ENCODE data around the gene ATP6V1E1.
"Not testable (repeated sequence)": the region's sequence is repeated elsewhere in the genome, so short reads cannot be mapped to it uniquely, and the experiment has no call there.

Gene ATP6V1E1

GRCh38 chr22:17580441-17581031, 48.0 kb downstream of the ATP6V1E1 start:
- DNase-seq: no peak

- no peak for DNase-seq
Measured at GRCh38 chr22:17579535-17579981, 49.0 kb downstream of the ATP6V1E1 start.

GRCh38 chr22:17578136-17578754, 50.3 kb downstream of the ATP6V1E1 start:
- no peak for DNase-seq

GRCh38 chr22:17576470-17576869, 52.1 kb downstream of the ATP6V1E1 start:
- DNase-seq: no peak

GRCh38 chr22:17575681-17576080, 52.9 kb downstream of the ATP6V1E1 start:
- DNase-seq: no peak

- no peak for DNase-seq
Measured at GRCh38 chr22:17575151-17575550, 53.4 kb downstream of the ATP6V1E1 start.

GRCh38 chr22:17570851-17571631, 57.5 kb downstream of the ATP6V1E1 start:
- no peak for DNase-seq

GRCh38 chr22:17569971-17570511, 58.5 kb downstream of the ATP6V1E1 start:
- no peak for DNase-seq

- no peak for DNase-seq
Measured at GRCh38 chr22:17566776-17567175, 61.8 kb downstream of the ATP6V1E1 start.

GRCh38 chr22:17566016-17566687, 62.4 kb downstream of the ATP6V1E1 start:
- DNase-seq: not testable (repeated sequence)

GRCh38 chr22:17563936-17564391, 64.6 kb downstream of the ATP6V1E1 start:
- no peak for DNase-seq

- no peak for DNase-seq
Measured at GRCh38 chr22:17562906-17563870, 65.4 kb downstream of the ATP6V1E1 start, which contains the start of gene SLC25A18. Gene SLC25A18 (plus strand): TSS chr22:17563498. CDS start chr22:17579945, 16,447 bp downstream.

GRCh38 chr22:17559188-17559587, 69.4 kb downstream of the ATP6V1E1 start:
- no peak for DNase-seq

- DNase-seq: no peak
Measured at GRCh38 chr22:17554814-17555213, 73.7 kb downstream of the ATP6V1E1 start.

- no peak for DNase-seq
Measured at GRCh38 chr22:17552737-17553136, 75.8 kb downstream of the ATP6V1E1 start.

GRCh38 chr22:17549655-17550054, 78.9 kb downstream of the ATP6V1E1 start:
- no peak for DNase-seq

GRCh38 chr22:17549183-17549582, 79.4 kb downstream of the ATP6V1E1 start:
- no peak for DNase-seq

GRCh38 chr22:17548756-17549035, 79.9 kb downstream of the ATP6V1E1 start:
- DNase-seq: no peak

GRCh38 chr22:17548010-17548755, 80.4 kb downstream of the ATP6V1E1 start:
- no peak for DNase-seq

GRCh38 chr22:17542452-17542851, 86.1 kb downstream of the ATP6V1E1 start:
- DNase-seq: no peak
